ENCODE data around the gene SOD2.
"Not testable (repeated sequence)": the region's sequence is repeated elsewhere in the genome, so short reads cannot be mapped to it uniquely, and the experiment has no call there.

Gene SOD2

GRCh38 chr6:159680104-159680503, 12.9 kb downstream of the SOD2 start:
- DNase-seq: no peak

- no peak for DNase-seq
Observed at GRCh38 chr6:159679091-159680077, 13.7 kb downstream of the SOD2 start.

- DNase-seq: no peak
Observed at GRCh38 chr6:159678574-159678973, 14.5 kb downstream of the SOD2 start.

GRCh38 chr6:159677506-159678165, 15.4 kb downstream of the SOD2 start:
- DNase-seq: no peak

DNA sequence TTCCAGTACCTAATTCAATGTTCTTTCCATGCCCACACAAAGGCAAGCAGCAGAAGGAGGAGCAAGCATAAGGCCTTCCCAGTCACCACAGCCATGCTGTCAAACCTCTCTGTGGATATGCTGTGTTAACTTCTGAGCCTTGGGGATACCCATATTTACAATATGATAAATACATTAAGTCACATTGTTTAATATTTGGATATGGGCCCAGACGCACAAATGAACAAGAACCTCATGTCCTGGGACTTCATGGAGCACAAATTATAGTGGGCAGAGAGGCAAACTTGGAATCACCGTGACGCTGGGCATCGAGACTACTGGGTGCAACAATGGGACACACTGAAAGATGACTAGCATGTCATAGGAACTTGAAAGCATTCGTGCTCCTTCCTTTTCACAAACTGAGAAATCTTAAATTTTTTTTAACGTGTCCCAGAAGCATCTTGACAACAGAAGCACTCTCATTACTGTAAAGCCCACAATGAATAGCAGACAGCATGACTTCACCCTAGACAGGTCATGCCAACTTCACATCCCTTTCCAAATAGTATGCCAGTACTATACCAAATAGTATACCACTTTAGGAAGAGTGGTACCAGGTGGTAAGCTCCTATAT, 16.0 kb downstream of the SOD2 start:
- DNase-seq: no peak

DNA sequence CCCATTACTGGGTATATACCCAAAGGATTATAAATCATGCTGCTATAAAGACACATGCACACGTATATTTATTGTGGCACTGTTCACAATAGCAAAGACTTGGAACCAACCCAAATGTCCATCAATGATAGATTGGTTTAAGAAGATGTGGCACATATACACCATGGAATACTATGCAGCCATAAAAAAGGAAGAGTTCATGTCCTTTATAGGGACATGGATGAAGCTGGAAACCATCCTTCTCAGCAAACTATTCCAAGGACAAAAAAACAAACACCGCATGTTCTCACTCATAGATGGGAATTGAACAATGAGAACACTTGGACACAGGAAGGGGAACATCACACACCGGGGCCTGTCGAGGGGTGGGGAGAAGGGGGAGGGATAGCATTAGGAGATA, 16.8 kb downstream of the SOD2 start:
- DNase-seq: not testable (repeated sequence)

DNA sequence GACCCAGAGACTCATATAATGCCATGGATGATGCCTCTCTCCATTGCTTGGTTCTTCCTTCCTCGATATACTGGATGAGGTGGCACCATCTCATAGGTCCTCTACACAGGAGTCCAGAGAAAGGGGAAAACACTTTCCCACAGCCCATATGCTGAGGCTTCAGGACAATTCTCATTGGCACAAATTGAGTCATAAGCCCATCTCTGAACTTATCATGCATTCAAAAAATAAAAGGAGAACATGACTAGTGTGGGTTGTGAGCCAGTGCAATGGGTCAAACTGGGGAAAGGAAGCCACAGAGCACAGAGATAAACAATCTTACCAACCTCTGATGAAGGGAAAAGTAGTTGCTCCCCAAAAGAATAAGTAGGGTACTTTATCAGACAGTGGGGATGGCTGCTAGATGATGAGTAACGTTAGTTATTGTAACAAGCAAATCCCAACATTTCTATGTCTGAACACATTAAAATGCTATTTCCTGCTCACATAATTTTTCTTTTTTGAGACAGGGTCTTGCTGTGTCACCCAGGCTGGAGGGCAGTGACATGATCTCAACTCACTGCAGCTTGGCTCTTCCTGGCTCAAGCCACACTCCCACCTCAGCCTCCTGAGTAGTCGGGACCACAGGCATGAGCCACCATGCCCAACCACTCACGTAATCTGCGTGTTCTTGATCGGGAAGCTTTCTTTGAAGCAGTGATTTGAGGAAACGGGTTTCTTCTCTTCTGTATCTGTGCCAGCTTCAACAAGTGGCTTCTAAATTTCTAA, 27.0 kb downstream of the SOD2 start:
- no peak for DNase-seq

DNA sequence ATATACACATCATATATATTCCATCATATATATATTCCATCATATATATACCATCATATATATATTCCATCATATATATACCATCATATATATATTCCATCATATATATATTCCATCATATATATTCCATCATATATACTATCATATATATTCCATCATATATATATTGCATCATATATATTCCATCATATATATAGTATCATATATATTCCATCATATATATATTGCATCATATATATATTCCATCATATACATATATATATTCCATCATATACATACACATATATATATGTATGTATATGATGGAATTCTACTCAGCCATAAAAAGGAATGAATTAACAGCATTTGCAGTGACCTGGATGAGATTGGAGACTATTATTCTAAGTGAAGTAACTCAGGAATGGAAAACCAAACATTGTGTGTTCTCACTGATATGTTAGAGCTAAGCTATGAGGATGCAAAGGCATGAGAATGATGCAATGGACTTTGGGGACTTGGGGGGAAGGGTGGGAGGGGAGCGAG, 29.6 kb downstream of the SOD2 start:
- DNase-seq: not testable (repeated sequence)

GRCh38 chr6:159661977-159662376, 31.1 kb downstream of the SOD2 start:
- not testable (repeated sequence) for DNase-seq

DNA sequence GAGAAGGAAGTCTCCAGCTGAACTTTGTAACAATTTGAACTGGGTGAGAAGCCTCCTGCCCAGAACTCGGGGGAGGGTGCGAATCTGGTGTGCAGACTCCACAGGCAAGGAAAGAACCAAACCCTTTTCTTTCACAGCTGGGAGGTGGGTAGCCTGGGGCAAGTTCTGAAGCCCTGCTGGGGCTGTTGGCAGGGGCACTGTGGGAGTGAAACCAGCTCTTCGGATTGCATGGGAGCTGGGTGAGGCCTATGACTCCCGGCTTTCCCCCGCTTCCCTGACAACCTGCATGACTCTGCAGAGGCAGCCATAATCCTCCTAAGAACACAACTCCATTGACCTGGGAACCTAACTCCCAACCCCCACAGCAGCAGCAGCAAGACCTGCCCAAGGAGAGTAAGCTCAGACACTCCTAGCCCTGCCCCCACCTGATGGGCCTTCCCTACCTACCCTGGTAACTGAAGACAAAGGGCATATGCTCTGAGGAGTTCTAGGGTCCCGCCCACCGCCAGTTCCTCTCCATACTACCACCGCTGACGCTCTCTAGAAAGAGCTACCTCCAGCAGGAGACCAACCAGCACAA, 37.5 kb downstream of the SOD2 start:
- DNase-seq: no peak

GRCh38 chr6:159654483-159655098, 38.5 kb downstream of the SOD2 start:
- no peak for DNase-seq

DNA sequence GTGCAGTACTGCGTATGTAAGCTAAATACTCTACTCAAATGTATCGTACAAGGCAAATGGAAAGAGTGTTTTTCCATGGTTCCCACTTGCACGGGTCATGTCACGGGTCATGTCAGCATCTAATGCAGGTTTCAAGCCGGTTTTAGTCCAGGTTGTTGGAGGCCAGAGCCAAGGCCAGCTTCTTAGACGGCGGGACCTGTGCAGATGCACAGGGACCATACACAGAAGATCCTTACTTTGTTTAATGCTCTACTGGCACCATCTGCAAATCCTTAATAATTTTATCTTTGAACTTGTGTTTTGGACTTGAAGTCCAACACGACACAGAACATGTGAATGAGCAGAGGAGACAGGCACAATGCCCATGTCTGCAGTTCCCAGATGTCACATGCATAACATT, 42.7 kb downstream of the SOD2 start:
- DNase-seq: no peak

DNA sequence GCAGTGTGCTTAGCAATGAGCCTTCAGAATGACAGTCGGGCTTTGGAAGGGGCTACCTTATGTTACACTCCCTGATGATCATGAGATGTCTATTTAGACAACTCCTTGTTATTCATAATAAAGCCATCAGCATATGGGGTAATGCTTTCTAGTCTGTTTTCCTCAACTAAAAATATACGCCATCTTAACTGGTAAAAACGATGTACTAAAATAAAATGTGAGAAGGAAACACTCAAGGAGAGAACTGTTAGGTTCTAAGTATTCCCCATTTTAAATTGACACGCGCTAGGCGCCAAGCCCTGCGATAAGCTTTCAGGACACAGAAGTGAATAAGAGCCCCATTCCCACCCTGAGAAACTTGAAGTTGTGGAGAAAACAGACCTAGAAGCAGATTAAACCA, 43.6 kb downstream of the SOD2 start:
- no peak for DNase-seq

- no peak for DNase-seq
Observed at GRCh38 chr6:159646733-159647132, 46.3 kb downstream of the SOD2 start.

GRCh38 chr6:159646116-159646515, 46.9 kb downstream of the SOD2 start:
- DNase-seq: no peak

- no peak for DNase-seq
Observed at GRCh38 chr6:159645640-159646039, 47.4 kb downstream of the SOD2 start.
